RPMI7951 (cell line): Measurements from ENCODE around the gene HCN2. TPM values are rescaled to one million over a fixed set of nuclear protein-coding genes. Genes with fewer than 3 reads are reported as not detected.
"Not testable (repeated sequence)": the region's sequence is repeated elsewhere in the genome, so short reads cannot be mapped to it uniquely, and the experiment has no call there.

Experiments used
- DNase-seq: peaks from one replicate; pipeline ENCODE4 v3.0.0-alpha.2; 2012; ENCODE audit warnings: low read depth
- total RNA-seq: library from RNA; depleted of rRNA; stranded (reverse); fragments of >200 nt; shearing (Covaris generic); gene quantifications from 2 replicates; pipeline ENCODE4 v1.2.3, GENCODE V29; 2014

HCN2 gene
- total RNA-seq, 1 experiment from 2014 or later: 0.24 TPM

- DNase-seq: no peak
Measured at GRCh38 chr19:619286-620002, 29.8 kb downstream of the HCN2 start.

- no peak for DNase-seq
Measured at GRCh38 chr19:620166-620862, 30.6 kb downstream of the HCN2 start.

GRCh38 chr19:621191-621590 lies 31.5 kb downstream of the HCN2 start:
- not testable (repeated sequence) for DNase-seq

DNA sequence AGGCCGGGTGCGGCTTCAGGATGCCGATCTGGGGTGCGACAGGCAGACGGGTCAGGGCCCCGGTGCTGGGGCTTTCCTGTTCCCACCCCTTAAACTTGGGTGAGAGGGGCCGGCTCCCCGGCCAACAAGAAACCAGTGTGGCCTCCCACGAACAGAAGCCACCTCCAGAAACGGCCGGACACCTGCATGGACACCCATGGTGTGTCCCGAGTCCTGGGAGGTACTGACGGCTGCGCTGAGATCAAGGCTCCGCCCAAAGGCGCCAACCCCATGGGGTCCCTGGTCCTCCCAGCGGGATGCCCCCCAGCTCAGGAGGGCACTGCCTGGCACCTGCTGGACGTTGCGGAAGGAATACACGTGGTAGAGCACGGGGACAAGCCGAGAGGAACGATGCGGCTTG lies 32.1 kb downstream of the HCN2 start:
- no peak for DNase-seq

GRCh38 chr19:622666-623065 lies 33.0 kb downstream of the HCN2 start:
- no peak for DNase-seq

DNA sequence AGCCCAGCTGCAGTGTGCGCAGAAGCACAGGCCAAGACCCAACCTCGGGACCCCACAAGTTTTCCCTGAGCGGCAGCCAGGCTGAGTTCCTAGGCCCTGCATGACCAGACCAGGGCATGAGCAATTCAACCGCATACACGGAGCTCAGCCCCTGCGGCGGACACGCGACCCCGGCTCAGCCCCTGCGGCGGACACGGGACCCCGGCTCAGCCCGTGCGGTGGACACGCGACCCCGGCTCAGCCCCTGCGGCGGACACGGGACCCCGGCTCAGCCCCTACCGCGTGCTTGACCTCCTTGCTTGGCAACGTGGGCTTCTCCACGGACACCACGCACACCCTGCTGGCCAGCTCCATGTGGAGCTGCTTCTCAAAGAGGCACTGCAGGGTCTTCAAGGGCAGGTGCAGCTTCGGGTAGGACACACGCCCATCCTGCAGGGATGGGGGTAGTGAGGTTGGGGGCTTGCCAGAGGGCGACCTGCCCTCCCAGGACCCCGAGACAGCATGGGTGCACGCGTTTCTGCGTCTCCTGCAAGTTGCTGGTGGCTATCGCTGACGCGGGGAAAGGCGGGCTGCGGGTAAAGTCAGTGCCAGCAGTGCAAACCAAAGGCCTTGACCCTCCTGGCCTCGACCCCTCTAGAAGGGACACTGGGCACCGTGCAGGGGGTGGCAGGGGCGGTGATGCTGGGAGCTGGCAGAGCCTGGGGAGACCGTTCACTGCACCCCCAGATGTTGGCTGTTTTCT lies 33.7 kb downstream of the HCN2 start:
- no peak for DNase-seq

DNA sequence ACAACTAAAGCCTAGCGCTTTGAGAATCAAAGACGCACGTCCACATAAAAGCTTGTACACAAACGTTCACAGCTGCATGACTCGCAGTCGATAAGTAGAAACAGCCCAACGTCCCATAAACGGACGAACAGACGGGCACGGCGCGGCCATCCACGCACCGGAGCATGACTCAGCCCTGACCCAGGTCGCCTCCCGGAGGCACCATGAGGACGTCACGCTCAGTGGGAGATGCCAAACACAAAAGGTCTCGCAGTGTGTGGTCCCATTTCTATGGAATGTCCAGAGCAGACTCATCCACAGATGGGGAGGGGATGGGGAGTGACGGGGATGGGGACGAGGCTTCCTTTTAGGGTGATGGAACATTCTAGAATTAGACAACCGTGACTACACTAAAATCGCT lies 34.3 kb downstream of the HCN2 start:
- peak; percentile 94 for DNase-seq

DNA sequence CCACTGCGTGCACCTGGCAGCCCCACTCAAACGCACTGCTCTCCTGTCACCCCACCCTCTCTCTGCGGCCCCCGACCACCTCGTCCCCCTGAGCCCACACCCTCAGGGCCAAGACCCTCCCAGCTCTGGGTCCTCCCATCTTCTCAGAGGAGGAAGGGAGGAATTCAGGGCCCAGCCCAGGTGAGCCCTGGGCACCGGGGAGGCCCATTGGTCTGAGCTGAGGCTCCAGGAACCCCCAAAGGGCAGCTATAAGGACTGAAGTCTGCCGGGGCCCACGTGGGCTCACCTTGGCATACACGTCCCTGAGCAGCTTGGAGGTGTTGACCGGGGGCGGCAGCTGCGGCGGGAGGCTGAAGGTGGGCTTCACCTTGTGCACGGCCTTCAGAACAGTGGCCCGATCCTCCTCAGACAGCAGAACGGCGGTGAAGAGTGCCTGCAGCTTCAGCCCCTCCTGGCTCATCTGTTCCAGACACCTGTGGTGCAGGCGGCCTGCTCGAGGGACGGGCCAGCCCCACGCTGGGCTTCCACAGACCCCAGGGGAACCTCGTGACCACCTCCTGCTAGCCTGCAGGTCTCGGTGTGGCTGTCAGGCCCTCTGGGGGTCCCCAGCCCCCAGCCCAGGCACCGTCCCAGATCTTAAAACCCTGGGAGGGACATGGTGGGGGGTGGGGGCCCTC lies 34.9 kb downstream of the HCN2 start:
- DNase-seq: no peak

DNA sequence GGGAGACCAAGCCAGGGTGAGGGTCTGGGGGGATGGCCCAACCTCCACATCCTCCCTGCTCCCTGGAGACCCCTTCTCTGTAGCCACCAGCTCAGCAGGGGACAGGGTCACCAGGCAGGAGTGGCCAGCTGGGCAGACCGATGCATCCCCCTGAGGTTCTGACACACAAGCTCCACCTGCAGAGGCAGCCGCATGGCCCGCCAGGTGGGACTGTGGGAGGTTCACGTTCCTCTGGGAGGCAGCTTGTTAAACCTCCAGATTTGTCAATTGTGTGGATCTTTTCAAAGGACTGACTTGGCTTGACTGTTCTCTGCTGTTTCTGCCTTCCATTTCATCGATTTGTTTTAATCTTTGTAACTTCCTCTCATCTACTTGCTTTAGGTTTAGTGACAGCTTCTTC lies 35.6 kb downstream of the HCN2 start:
- DNase-seq: no peak

- DNase-seq: not testable (repeated sequence)
Measured at GRCh38 chr19:626566-626965, 36.9 kb downstream of the HCN2 start.

- no peak for DNase-seq
Measured at GRCh38 chr19:628168-628567, 38.5 kb downstream of the HCN2 start.

DNA sequence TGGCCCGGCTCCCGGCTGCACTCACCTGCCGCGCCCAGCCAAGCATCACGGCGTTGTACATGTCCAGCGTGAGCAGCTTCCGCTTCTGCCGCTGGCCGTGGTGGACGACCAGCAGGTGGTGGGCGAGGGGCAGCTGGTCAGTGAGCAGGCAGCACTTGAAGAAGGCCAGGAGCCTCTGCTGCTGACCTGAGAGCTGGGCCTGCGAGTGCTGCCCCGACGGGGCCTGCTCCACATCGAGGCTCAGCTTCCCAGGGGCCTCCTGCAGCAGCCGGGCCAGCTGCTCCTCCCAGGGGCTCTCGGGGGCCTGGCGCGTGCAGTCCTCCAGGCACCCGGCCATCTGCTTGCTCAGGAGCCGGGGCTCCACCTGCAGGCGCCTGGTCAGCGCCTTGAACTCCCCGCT lies 39.8 kb downstream of the HCN2 start:
- DNase-seq: not testable (repeated sequence)

- no peak for DNase-seq
Measured at GRCh38 chr19:629961-630714, 40.5 kb downstream of the HCN2 start.

GRCh38 chr19:632579-633067 lies 42.9 kb downstream of the HCN2 start:
- DNase-seq: peak; percentile 72

- DNase-seq: peak; percentile 97
Measured at GRCh38 chr19:633068-633785, 43.5 kb downstream of the HCN2 start, which contains the start of gene POLRMT. POLRMT (minus strand) TSS chr19:633537; CDS start chr19:633512, 25 bp downstream.

- no peak for DNase-seq
Measured at GRCh38 chr19:633786-634639, 44.3 kb downstream of the HCN2 start.

DNA sequence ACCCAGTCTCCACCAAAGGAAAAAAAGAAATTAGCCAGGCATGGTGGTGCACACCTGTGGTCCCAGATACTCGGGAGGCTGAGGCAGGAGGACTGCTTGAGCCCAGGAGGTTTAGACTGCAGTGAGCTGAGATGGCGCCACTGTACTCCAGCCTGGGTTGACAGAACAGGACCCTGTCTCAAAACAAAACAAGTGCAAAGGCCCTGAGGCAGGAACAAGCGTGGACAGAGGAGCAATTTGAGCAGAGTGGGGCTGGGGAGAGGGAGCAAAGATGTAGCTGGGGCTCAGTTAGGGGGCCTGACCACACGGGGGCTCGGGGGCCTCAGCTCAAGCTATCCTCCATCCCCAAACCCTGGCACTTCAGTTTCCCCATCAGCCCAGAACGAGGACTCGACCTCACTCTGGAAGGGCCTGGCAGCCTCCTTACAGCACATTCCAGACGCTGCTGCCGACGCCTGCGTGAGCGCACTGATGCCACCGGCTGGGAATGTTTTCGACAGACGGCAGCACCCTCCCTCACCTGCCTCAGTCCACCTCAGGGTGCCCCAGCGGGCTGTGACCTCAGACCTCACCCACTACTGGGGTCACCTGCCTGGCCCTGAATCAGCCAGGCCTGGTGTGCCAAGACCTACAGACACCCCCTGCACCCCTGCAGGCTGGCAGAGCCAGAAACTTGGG lies 45.4 kb downstream of the HCN2 start:
- no peak for DNase-seq

DNA sequence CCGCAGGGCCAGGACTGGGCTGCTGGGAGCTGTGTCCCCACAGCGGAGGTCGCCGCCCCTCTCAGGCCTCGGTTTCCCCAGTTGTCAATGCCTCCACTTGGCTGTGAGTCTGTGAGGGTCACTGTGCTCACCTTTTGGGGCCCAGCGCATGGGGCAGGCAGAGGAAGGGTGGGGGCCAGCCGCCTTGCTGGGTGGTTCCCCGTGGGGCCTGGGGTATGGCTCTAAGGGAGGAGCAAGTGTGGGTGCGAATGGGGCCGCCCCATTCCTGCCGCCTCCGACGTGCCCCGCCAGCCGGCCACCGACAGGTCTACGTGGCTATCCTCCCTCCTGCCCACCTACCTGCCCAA lies 49.2 kb downstream of the HCN2 start:
- no peak for DNase-seq
